K562 (cell line): ENCODE data around the gene REC8. TPM values are rescaled to one million over a fixed set of nuclear protein-coding genes. Genes with fewer than 3 reads are reported as not detected.

ENCODE experiments used
- ATAC-seq: fragments of 200-7000 bp; cut with Tn5 transposase; 3 replicates; pipeline ENCODE4 v1.9.1; 2020; ENCODE audit warnings: moderate library complexity
- BruUV-seq: library from RNA; stranded (reverse); fragments of 400-500 nt; replicated peaks from 2 replicates; lab custom pipeline; 2021; lab: Mats Ljungman, UMichigan
- CTCF ChIA-PET: fragments of 300-600 bp; formaldehyde crosslinking; extraction: SDS; loops from one replicate; lab custom pipeline; 2021; ENCODE audit warnings: low intra/inter-chr PET ratio; lab: Yijun Ruan, JAX
- POLR2A ChIA-PET: fragments of 300-600, 350-650 bp; sonication (Branson Sonifier 250); formaldehyde crosslinking; extraction: SDS; loops from one replicate; lab custom pipeline; 2021; ENCODE audit warnings: antibody characterized with exemption, inconsistent platforms; lab: Yijun Ruan, JAX
- DNase-seq, 4 experiments: peaks; one replicate each; pipeline versions ENCODE4 v3.0.0 to v3.0.0-alpha.2; 2011 to 2018; ENCODE audit warnings: low spot score in 3 of 4, mixed read lengths in 3 of 4; ENCODE audit errors: extremely low read depth in 1 of 4
- FAIRE-seq: peaks from 2 replicates; lab custom pipeline; 2011; peaks lifted over from hg19 to GRCh38; lab: Jason Lieb, UNC
- H2AFZ ChIP-seq: 2 replicates; pipeline ENCODE4 v1.6.0; 2011; ENCODE audit warnings: low read depth, low read length, control low read depth, inconsistent platforms
- H3K27ac ChIP-seq: fragments of 200-600 bp; 3 replicates; pipeline ENCODE4 v1.8.0; 2011; ENCODE audit warnings: low read depth, mild to moderate bottlenecking, control low read depth, inconsistent platforms, low read length, moderate library complexity, mixed read lengths; ENCODE audit errors: extremely low read depth
- H3K27me3 ChIP-seq, 2 experiments: fragments of 300-600 bp in 1 of 2; 2 replicates in 1 of 2; 3 replicates in 1 of 2; pipeline versions ENCODE4 v1.6.0 to v1.8.0; 2011; ENCODE audit warnings: inconsistent platforms in 2 of 2, low read length in 2 of 2, mild to moderate bottlenecking in 1 of 2, mixed read lengths in 1 of 2, moderate library complexity in 1 of 2; ENCODE audit not compliant: control insufficient read depth in 2 of 2, insufficient read depth in 2 of 2
- H3K36me3 ChIP-seq: fragments of 300-600 bp; 3 replicates; pipeline ENCODE4 v1.8.0; 2011; ENCODE audit warnings: mild to moderate bottlenecking, low read length, inconsistent platforms; ENCODE audit not compliant: control insufficient read depth, insufficient read depth
- H3K4me1 ChIP-seq, 2 experiments: fragments of 200-600 bp in 1 of 2; replicated peaks in 1 of 2; 2 replicates in 1 of 2; 3 replicates in 1 of 2; pipeline versions ENCODE4 v1.5.1 to v1.8.0; 2011; ENCODE audit warnings: inconsistent platforms in 2 of 2, low read length in 2 of 2, mild to moderate bottlenecking in 1 of 2, mixed read lengths in 1 of 2, moderate library complexity in 1 of 2; ENCODE audit not compliant: control insufficient read depth in 2 of 2, insufficient read depth in 2 of 2
- H3K4me2 ChIP-seq: 2 replicates; pipeline ENCODE4 v1.6.1; 2011; ENCODE audit warnings: low read length, control low read depth, inconsistent platforms, mixed read lengths; ENCODE audit not compliant: insufficient read depth
- H3K4me3 ChIP-seq: fragments of 200-600 bp; sonication (generic), shearing (Covaris generic); 2 replicates; pipeline ENCODE4 v1.5.1; 2016; ENCODE audit warnings: control low read depth, inconsistent platforms
- H3K79me2 ChIP-seq: fragments of 200-600 bp; 3 replicates; pipeline ENCODE4 v1.8.0; 2011; ENCODE audit warnings: low read length, inconsistent platforms; ENCODE audit not compliant: control insufficient read depth, insufficient read depth
- H3K9ac ChIP-seq, 2 experiments: 2 replicates each; pipeline versions ENCODE4 v1.6.0 to v1.6.1; 2011; ENCODE audit warnings: low read depth in 2 of 2, low read length in 2 of 2, control low read depth in 1 of 2, inconsistent platforms in 1 of 2, mild to moderate bottlenecking in 1 of 2, mixed read lengths in 1 of 2; ENCODE audit not compliant: insufficient read depth in 1 of 2
- H3K9me1 ChIP-seq: one replicate; pipeline ENCODE4 v1.6.0; 2011; ENCODE audit warnings: inconsistent platforms, mild to moderate bottlenecking, low read length, moderate library complexity; ENCODE audit not compliant: control insufficient read depth, insufficient read depth
- H3K9me3 ChIP-seq: replicated peaks from 2 replicates; pipeline ENCODE4 v1.5.1; 2011; ENCODE audit warnings: low read depth, low read length, inconsistent platforms; ENCODE audit not compliant: control insufficient read depth, insufficient read depth
- H4K20me1 ChIP-seq: replicated peaks from 2 replicates; pipeline ENCODE4 v1.6.1; 2011; ENCODE audit warnings: low read length, inconsistent platforms, mixed read lengths; ENCODE audit not compliant: control insufficient read depth, insufficient read depth
- BRCA1 ChIP-seq, 2 experiments: fragments of 450-650 bp in 1 of 2; sonication (generic) in 1 of 2; formaldehyde crosslinking in 1 of 2; IDR thresholded peaks; 2 replicates each; pipeline versions ENCODE4 v1.5.0 to v1.6.1; 2017 to 2020; ENCODE audit warnings: mild to moderate bottlenecking in 1 of 2, missing genetic modification reagents in 1 of 2
- ELF4 ChIP-seq: fragments of 450-650 bp; formaldehyde crosslinking; IDR thresholded peaks from 2 replicates; pipeline ENCODE4 v1.4.0; 2022; ENCODE audit warnings: missing genetic modification characterization
- FOXK2 ChIP-seq, 2 experiments: fragments of 450-650 bp; IDR thresholded peaks in 1 of 2; conservative IDR thresholded peaks in 1 of 2; 2 replicates each; pipeline ENCODE4 v1.6.1; 2016; ENCODE audit warnings: low read depth in 2 of 2, mild to moderate bottlenecking in 1 of 2
- HDAC2 ChIP-seq: fragments of 450-650 bp; IDR thresholded peaks from 2 replicates; pipeline ENCODE4 v1.6.1; 2016; ENCODE audit warnings: mild to moderate bottlenecking
- MAX ChIP-seq: sonication (generic); formaldehyde crosslinking; IDR thresholded peaks from 2 replicates; pipeline ENCODE4 v1.9.0; 2022; ENCODE audit warnings: mild to moderate bottlenecking, missing genetic modification reagents
- TBP ChIP-seq: optimal IDR thresholded peaks from 2 replicates; pipeline ENCODE3; 2011; ENCODE audit warnings: low read depth, low read length, improper control_type of control experiment
- ZBTB2 ChIP-seq: fragments of 450-650 bp; IDR thresholded peaks from 2 replicates; pipeline ENCODE4 v1.6.1; 2016; ENCODE audit warnings: antibody characterized with exemption
- ZC3H8 ChIP-seq: fragments of 450-650 bp; IDR thresholded peaks from 2 replicates; pipeline ENCODE4 v1.6.1; 2017
- WGBS: fragments of 100-300 bp; shearing (Covaris generic); methylation state at CpG from one replicate; pipeline ENCODE4 v1.1.6; 2016; ENCODE audit warnings: low coverage, mixed read lengths; ENCODE audit not compliant: insufficient coverage; ENCODE audit errors: missing lambda C conversion rate; 5-methylcytosine and 5-hydroxymethylcytosine counted together
- in situ Hi-C: fragments of 300-500 bp; cut with MboI; formaldehyde crosslinking; loops from 4 replicates; pipeline ENCODE4 v1.15.0; 2018; ENCODE audit warnings: inconsistent platforms, mixed read lengths
- intact Hi-C: fragments of 100-400 bp; cut with micrococcal nuclease; formaldehyde crosslinking; loops from 2 replicates; pipeline ENCODE4 v1.14.2; 2022
- polyA plus RNA-seq, 8 experiments: library from polyadenylated mRNA; depleted of rRNA in 4 of 8; stranded (reverse) in 5 of 8; unstranded in 3 of 8; fragments of >200 nt; fragmentation: Nextera tagmentation in 2 of 8; fragmentation: Illumina TruSeq in 1 of 8; extraction: Ambion mirVana in 2 of 8; extraction: Trizol in 1 of 8; gene quantifications; 2 replicates each; pipeline versions ENCODE4 v1.2.1 to v1.2.3, GENCODE V29; 2011 to 2014; ENCODE audit warnings: inconsistent platforms in 1 of 8, missing spikeins in 1 of 8
- total RNA-seq, 7 experiments: library from RNA; depleted of rRNA in 6 of 7; stranded (reverse); fragments of >200 nt in 6 of 7; fragmentation: Illumina TruSeq in 2 of 7; extraction: Trizol in 2 of 7; gene quantifications; 2 replicates each; pipeline versions ENCODE4 v1.2.1 to v1.2.3, GENCODE V29; 2011 to 2021; ENCODE audit warnings: low replicate concordance in 1 of 7

The REC8 gene
- total and polyA plus RNA-seq, 9 of the 15 experiments (the other 6 are each of a cell fraction or from before 2014, with no cell fraction given): 0.11 to 2.5 (median 0.85) TPM

GRCh38 chr14:24171422-24172260 lies at the start of gene REC8 (continued):
- TF ChIP-seq ZC3H8 (no peak), HDAC2 (no peak)

- POLR2A ChIA-PET: interaction anchor here (1.0 kb wide), 1 partner anchor 8 kb away, joined by 3 read pairs; the partner anchor contains the start of genes DCAF11 and NRL
- peaks cover 6 to 12% of the 10 kb centered on the region in 2 experiments; a peak in 4 of 5 replicates for H3K4me1 ChIP-seq
- no peak for FAIRE-seq
- no CpG with 5 or more reads among the region's 4 CpGs for WGBS
- intact Hi-C loops (no loop called here), in situ Hi-C loops (no loop called here)
- no peak overlapping the region for H3K9ac ChIP-seq
- no peak overlapping the region for H3K4me2 ChIP-seq
- CTCF ChIA-PET: no interaction called here
- H3K27me3 ChIP-seq: no peaks in the 10 kb centered on the region
- BruUV-seq: no TSS peak
- no peaks in the 10 kb centered on the region for H3K79me2 ChIP-seq
- peaks cover 51% of the 10 kb centered on the region; the same call in 2 of the 3 replicates for H3K36me3 ChIP-seq
- no peaks in the 10 kb centered on the region for H3K9me3 ChIP-seq
- no peaks in the 10 kb centered on the region for H4K20me1 ChIP-seq
- no peak for DNase-seq
- H3K27ac ChIP-seq: no peak overlapping the region
- no peak; the same call in 2 of the 3 replicates for ATAC-seq
- H3K4me3 ChIP-seq: no peak overlapping the region
- no peaks in the 10 kb centered on the region for H3K9me1 ChIP-seq
- no peak overlapping the region for H2AFZ ChIP-seq
- TF ChIP-seq ELF4 (CRISPR knock-in tag): no peak
- TF ChIP-seq ZBTB2: no peak
- no peak for TF ChIP-seq FOXK2 (conservative IDR thresholded peaks at IDR 0.05 in 1 of 2, IDR thresholded peaks at IDR 0.05 in 1 of 2; ENCODE audit: low read depth in 2 of 2)
- TF ChIP-seq MAX (CRISPR knock-in tag): no peak
- TF ChIP-seq TBP: no peak
- TF ChIP-seq BRCA1 (IDR thresholded peaks at IDR 0.05): no peak
- no peak for TF ChIP-seq BRCA1 (CRISPR knock-in tag; IDR thresholded peaks at IDR 0.05)
These were observed 49.5 kb upstream of the REC8 start for GRCh38 chr14:24122416-24122815.
